HG03575 (cell line): ENCODE data around the gene DELE1.
"Not testable (repeated sequence)": the region's sequence is repeated elsewhere in the genome, so short reads cannot be mapped to it uniquely, and the experiment has no call there.

ENCODE experiments used
- ATAC-seq: cut with Tn5 transposase; IDR thresholded peaks from one replicate; pipeline ENCODE4 v1.9.1; 2021; ENCODE audit not compliant: unreplicated experiment, insufficient number of reproducible peaks, low FRiP score; ENCODE audit errors: extremely low read depth

DELE1 gene

DNA sequence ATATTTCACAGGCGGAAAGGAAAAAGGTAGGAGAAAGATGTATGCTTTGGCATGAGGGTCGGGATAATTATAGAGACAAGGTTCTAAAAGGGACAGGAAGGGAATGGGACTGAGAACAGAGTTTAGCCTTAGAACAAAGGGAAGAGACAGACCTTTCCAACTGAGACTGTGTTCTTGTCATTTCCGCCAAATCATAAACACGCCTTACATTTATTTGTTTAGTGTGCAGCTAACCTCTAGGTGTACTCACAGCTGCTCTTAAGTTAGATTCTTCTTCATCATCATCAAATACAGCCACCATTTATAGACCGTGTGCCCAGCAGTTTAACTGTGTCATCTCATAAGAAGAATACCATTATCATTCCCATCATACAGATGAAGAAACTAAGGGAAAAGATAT, 5.9 kb upstream of the DELE1 start:
- no peak for ATAC-seq

DNA sequence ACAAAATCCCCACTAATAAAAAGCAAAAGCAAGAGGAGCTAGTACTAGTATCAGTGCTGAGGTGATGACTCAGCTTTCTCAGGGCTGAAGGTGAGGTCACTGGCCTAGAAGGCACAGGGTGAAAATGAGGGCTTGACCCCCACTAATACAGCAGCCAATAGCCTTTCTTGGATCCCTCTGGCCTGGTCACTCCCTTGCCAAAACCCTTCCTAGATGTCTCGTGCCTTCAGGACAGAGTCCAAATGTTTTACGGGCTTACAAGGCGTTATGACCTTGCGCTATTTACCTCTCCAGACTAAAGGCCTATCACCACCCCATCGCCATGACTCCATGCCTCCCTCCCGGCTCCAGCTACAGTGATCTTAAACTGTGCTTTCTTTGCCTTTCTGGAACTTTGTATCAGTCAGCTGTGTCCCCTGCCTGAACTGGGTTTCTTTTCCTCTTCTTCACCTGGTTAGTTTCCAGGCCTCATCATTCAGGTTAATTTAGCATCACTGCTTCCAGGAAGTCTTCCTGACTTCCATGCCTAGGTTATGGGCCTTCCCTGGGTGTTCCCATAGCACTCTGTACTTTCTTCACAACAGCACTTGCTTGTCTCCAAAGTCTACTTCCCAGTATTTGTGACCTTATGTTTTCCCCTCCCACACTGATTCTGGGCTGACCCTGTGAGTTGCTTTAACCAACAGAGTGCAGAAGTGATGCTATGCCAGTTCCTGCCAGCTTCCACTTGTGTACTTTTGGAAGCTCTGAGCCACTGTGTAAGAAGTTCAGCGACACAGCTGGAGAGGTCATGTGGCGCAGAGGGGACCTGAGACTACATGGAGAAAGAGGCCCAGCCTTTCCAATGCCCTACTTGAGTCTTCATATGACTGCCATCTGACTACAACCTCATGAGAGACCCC, 4.2 kb upstream of the DELE1 start:
- ATAC-seq, result no peak

GRCh38 chr5:141920771-141921170, 2.9 kb upstream of the DELE1 start:
- ATAC-seq, result no peak

DNA sequence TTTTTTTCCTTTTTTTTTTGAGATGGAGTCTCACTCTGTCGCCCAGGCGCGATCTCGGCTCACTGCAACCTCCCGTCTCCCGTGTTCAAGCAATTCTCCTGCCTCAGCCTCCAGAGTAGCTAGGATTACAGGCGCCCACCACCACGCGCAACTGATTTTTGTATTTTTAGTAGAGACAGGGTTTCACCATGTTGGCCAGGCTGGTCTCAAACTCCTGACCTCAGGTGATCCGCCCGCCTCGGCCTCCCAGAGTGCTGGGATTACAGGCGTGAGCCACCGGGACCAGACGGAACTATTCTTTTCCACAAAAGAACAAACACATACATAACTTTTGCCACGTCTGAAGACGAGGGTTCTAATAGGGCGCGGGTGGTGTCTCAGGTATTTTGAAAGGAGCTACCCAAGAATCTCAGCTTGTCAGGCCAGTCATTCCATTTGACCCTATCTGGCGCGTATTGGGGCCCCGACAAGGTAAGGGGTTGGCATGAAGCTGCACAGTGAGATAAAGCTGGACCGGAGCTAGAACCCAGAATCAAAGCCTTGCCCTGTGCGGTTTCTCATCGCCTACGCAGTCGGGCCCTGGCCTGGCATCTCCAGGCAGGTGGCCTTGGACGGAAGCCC, 734 bp upstream of the DELE1 start:
- not testable (repeated sequence) for ATAC-seq

GRCh38 chr5:141926434-141926833, 2.8 kb downstream of the DELE1 start:
- no peak for ATAC-seq

DNA sequence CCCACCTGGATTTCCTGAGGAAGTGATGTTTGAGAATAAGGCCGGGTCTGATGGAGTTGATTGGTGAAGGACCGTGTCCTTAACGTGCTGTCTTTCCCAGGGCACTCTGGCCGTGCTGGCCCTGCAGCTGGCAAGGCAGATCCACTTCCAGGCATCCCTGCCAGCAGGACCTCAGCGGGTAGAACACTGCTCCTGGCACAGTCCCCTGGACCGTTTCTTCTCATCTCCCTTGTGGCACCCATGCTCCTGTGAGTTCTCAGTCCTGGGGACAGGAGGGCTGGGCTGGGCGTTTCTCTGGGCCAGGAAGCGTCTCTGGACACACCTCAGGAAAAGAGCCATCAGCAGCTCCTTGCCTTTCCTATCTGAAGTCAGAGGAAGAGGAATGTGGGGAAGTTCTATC, 4.4 kb downstream of the DELE1 start:
- ATAC-seq, result no peak

DNA sequence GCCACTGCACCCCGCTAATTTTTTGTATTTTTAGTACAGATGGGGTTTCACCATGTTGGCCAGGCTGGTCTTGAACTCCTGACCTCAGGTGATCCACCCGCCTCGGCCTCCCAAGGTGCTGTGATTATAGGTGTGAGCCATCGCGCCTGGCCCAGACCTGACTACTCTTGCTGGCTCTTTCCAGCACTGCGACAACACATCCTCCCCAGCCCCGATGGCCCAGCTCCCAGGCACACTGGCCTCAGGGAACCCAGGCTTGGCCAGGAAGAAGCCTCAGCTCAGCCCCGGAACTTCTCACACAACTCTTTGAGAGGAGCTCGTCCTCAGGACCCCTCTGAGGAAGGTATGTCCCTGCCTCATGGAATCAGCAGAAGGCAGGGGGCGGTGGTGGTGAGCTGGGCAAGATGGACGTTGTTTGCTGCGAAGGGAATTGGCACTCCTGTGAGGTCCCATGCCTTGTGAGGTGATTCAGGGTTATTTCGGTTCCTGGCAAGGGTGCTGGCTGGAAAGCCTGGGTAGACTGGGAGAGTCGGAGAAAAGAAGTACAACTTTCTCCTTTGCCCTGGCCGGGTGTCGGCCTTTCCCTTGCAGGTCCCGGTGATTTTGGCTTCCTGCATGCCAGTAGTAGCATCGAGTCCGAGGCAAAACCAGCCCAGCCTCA, 5.9 kb downstream of the DELE1 start:
- no peak for ATAC-seq

GRCh38 chr5:141931694-141932093, 8.0 kb downstream of the DELE1 start:
- ATAC-seq, result no peak

DNA sequence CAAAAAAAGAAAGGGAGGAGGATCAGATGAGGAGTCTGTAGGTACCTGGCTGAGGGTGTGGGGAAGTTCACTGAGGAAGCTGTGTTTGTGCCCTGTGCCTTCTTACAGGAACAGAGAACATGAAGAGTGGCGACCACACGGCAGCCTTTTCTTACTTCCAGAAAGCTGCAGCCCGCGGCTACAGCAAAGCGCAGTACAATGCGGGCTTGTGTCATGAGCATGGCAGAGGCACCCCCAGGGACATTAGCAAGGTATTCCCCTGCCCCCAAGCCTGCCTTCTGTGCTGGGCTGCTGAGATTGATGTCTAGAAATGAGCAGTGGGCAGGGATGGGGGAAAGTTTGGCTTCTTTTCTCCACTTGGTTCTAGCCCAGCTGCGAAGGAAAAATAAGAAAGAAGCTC, 9.5 kb downstream of the DELE1 start:
- ATAC-seq, result no peak

DNA sequence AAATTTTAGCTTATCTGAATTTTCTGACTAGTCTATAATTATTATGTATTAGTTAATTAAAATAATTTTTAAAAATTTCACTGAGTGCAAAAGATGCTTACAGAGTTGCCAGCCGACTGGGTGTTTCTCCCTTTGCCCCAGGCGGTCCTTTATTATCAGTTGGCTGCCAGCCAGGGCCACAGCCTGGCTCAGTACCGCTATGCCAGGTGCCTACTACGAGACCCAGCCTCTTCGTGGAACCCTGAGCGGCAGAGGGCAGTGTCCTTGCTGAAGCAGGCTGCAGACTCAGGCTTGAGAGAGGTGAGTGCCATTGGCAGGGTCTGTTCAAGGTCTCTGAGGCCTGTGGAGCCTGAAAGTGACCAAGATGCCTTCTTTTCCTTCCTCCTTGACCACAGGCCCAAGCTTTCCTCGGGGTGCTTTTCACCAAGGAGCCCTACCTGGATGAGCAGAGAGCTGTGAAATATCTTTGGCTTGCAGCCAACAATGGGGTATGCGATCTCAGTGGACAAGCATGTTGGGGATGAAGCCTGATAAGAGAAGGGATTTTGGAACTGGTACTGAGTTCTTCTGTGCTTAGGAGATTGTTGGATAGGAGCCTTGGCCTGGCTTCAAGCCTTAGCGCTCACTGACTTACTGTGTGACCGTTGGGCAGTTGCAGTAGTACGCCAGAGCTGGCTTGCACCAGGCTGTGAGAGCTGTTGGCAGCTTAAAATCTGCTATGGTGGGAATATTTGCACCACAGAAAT, 10.6 kb downstream of the DELE1 start:
- ATAC-seq, result no peak

DNA sequence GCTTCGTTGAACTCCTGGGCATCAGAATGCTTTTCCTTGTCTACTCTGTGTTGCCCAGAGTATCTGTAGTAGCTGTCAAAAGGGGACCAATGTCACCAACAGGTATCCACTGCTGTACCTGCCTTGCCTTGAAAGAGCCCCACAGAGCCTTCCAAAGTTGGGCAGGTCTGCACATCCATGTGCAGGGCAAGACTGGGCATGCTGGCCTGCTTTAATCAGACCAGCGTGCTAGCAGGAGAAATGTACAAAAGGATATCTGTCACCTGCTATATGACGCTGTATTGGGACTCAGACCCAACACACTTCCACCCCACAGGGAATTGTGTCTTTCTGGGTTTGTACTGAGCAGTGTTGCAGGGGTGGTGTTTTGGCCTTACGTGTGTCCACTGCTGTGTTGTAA, 11.9 kb downstream of the DELE1 start:
- ATAC-seq, result no peak

- no peak for ATAC-seq
These were observed 17.1 kb downstream of the DELE1 start for GRCh38 chr5:141940695-141941271.

DNA sequence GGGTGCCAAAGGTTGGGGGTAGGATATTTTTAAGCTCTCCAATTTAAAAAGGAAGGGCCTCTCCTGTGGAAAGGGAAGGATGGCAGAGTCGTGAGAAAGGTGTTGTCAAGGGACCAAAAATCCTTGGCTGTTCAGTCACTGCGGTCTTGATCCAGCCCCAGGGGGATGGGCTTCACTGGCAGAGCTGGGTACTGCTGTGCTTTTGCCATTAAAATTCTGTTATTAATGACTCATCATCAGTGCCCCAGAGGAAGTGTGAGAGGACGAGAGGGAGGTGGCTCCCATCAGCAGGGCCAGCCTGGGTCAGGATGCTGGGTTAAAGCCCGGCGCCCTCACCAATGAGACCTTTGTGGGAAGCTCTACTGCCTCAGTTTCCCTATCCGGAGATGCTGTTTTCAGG, 17.6 kb downstream of the DELE1 start:
- ATAC-seq, result no peak

DNA sequence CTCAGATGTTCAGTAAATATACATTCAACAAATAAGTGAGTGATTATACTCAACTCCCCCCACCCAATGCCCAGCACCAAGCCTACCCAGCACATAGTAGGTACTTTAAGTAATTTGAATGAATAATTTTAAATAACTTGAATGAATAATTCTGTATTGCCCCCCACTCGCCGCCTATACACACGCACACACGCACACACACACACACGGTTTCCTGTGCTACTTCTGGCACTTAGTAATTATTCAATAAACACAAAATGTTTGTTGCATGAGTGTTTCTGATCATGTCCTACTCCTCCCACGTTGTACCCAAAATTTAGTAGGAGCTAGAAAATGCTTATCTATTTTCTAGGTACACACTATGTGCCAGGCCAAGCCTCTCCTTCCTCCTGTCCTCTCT, 18.1 kb downstream of the DELE1 start:
- no peak for ATAC-seq

GRCh38 chr5:141942185-141942857, 18.6 kb downstream of the DELE1 start:
- ATAC-seq, result no peak

- ATAC-seq, result no peak
These were observed 20.4 kb downstream of the DELE1 start for GRCh38 chr5:141944076-141944475.

- no peak for ATAC-seq
These were observed 21.9 kb downstream of the DELE1 start for GRCh38 chr5:141945511-141946051.

- no peak for ATAC-seq
These were observed 23.6 kb downstream of the DELE1 start for GRCh38 chr5:141947316-141947715.
